MCF 10A (cell line): Measurements from ENCODE around the gene LOXL3. TPM values are rescaled to one million over a fixed set of nuclear protein-coding genes. Genes with fewer than 3 reads are reported as not detected.

Source experiments
- BruUV-seq: library from RNA; stranded (reverse); fragments of 400-500 nt; replicated peaks from 2 replicates; lab custom pipeline; 2021; lab: Mats Ljungman, UMichigan
- CTCF ChIA-PET: fragments of 300-600 bp; sonication (Branson Sonifier 250); formaldehyde crosslinking; extraction: SDS; loops from one replicate; lab custom pipeline; 2021; ENCODE audit warnings: antibody characterized with exemption, inconsistent platforms; lab: Yijun Ruan, JAX
- POLR2A ChIA-PET: fragments of 300-600, 350-650 bp; sonication (Branson Sonifier 250); formaldehyde crosslinking; extraction: SDS; loops from one replicate; lab custom pipeline; 2020; ENCODE audit warnings: antibody characterized with exemption, inconsistent platforms; lab: Yijun Ruan, JAX
- DNase-seq: peaks from one replicate; pipeline ENCODE4 v3.0.0-alpha.2; 2018; ENCODE audit not compliant: unreplicated experiment
- H3K27ac Mint-ChIP-seq: one replicate; pipeline ENCODE4 v1.8.0; 2022; ENCODE audit warnings: mild to moderate bottlenecking, low read depth, mixed read lengths; ENCODE audit not compliant: unreplicated experiment
- H3K27me3 Mint-ChIP-seq: one replicate; pipeline ENCODE4 v1.8.0; 2022; ENCODE audit warnings: mixed read lengths; ENCODE audit not compliant: insufficient read depth, unreplicated experiment
- H3K36me3 Mint-ChIP-seq: one replicate; pipeline ENCODE4 v1.8.0; 2022; ENCODE audit warnings: mild to moderate bottlenecking, moderate library complexity, mixed read lengths; ENCODE audit not compliant: insufficient read depth, unreplicated experiment
- H3K4me1 Mint-ChIP-seq: one replicate; pipeline ENCODE4 v1.8.0; 2022; ENCODE audit warnings: mixed read lengths; ENCODE audit not compliant: insufficient read depth, unreplicated experiment
- H3K4me3 Mint-ChIP-seq: one replicate; pipeline ENCODE4 v1.8.0; 2022; ENCODE audit warnings: mild to moderate bottlenecking, moderate library complexity, mixed read lengths; ENCODE audit not compliant: unreplicated experiment
- H3K9me3 Mint-ChIP-seq: one replicate; pipeline ENCODE4 v1.8.0; 2022; ENCODE audit warnings: mixed read lengths; ENCODE audit not compliant: unreplicated experiment
- intact Hi-C: fragments of 100-400 bp; cut with micrococcal nuclease; formaldehyde crosslinking; loops from 2 replicates; pipeline ENCODE4 v1.14.1; 2022
- total RNA-seq: library from RNA; stranded (reverse); gene quantifications from 2 replicates; pipeline ENCODE4 v1.2.3, GENCODE V29; 2022
- TF ChIP-seq, protein P1 (sequence below): fragments of 200-600 bp; IDR thresholded peaks from one replicate; pipeline ENCODE4 v1.8.0; 2022; ENCODE audit warnings: antibody characterized with exemption, mild to moderate bottlenecking; ENCODE audit not compliant: unreplicated experiment

Gene LOXL3
- total RNA-seq, 1 experiment from 2014 or later, result 0.93 TPM

DNA sequence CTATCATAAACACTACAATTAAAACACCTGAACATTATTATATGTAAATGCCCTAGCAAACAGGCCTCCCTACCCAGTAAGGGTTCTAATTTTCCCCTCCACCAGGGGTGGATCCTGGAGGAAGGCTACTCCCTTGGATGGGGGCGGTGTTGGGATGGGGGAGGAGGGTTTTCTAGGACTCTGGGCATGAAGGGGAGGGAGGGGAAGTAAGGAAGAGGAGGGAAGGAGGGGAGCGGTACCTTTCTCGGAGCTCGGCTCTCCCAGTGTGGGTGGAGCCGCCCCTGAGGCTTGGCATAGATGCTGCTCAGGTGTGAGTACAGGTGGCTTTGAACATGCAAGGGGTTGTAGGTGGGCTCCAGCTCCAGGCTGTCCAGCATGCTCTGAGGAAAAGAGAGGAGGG, 6.2 kb upstream of the LOXL3 start:
- intact Hi-C loops, result no loop called here
- peaks cover 38% of the 10 kb centered on the region for H3K4me1 Mint-ChIP-seq
- POLR2A ChIA-PET, result interaction anchor here (0.6 to 2.9 kb wide), 3 partner anchors 8 to 128 kb away, joined by 3 to 8 read pairs (median 3); no protein-coding TSS in a partner anchor
- no peak overlapping the region for H3K4me3 Mint-ChIP-seq
- DNase-seq, result no peak
- CTCF ChIA-PET, result interaction anchor here (1.1 to 1.3 kb wide), 2 partner anchors 13 to 17 kb away, joined by 3 read pairs; no protein-coding TSS in a partner anchor
- no peaks in the 10 kb centered on the region for H3K9me3 Mint-ChIP-seq
- no peaks in the 10 kb centered on the region for H3K36me3 Mint-ChIP-seq
- no TSS peak for BruUV-seq
- H3K27ac Mint-ChIP-seq, result no peak overlapping the region
- TF ChIP-seq, protein P1, sequence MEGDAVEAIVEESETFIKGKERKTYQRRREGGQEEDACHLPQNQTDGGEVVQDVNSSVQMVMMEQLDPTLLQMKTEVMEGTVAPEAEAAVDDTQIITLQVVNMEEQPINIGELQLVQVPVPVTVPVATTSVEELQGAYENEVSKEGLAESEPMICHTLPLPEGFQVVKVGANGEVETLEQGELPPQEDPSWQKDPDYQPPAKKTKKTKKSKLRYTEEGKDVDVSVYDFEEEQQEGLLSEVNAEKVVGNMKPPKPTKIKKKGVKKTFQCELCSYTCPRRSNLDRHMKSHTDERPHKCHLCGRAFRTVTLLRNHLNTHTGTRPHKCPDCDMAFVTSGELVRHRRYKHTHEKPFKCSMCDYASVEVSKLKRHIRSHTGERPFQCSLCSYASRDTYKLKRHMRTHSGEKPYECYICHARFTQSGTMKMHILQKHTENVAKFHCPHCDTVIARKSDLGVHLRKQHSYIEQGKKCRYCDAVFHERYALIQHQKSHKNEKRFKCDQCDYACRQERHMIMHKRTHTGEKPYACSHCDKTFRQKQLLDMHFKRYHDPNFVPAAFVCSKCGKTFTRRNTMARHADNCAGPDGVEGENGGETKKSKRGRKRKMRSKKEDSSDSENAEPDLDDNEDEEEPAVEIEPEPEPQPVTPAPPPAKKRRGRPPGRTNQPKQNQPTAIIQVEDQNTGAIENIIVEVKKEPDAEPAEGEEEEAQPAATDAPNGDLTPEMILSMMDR, result no peak
- no peaks in the 10 kb centered on the region for H3K27me3 Mint-ChIP-seq

DNA sequence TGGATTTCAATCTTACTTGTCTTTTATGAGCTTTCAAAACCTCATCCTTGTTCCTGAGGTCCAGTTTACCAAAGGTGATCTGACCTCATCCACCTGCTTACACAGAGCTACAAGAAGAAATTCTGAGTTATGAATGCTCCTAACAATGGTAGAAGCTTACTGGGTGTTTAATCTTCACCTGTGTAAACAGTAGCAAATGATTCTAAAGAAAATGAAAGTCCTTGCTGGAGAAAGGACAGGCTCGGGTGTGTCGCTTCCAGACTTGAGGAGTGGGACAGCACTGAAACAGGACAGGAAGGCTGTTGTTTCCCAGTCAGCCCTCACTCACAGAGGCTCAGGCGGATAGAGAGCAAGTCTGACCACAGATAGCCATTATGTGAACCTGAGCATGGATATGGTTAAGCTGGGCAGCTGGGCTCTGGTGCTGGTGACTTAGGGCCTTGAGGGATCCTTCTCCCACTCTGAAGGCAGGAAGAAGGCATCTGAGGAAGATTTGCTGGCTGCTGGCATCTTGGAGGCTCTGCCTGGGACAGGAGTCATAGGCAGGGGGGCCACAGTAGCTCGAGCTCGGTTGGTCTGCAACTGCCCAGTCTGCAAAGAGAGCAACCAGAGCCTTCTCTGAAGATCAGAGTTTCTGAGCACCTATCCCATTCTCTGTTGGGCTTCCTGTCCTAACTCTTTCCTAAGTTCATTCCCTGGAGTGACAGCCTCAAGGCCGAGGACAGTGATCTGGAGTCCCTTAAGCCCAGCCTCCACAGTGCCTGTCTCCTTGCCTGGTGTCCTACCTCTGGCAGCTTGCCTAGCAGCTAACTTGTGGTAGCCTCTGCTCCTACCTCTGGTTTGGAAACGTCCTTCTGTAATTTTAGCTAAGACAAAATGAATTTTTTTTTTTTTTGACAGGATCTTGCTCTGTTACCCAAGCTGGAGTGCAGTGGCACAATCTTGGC, 4.8 kb upstream of the LOXL3 start:
- TF ChIP-seq, protein P1, result no peak
- DNase-seq, result no peak
- no peak overlapping the region for H3K4me3 Mint-ChIP-seq
- ChIA-PET CTCF (interaction anchor here (0.8 to 1.8 kb wide), 6 partner anchors 9 to 76 kb away, joined by 3 to 6 read pairs (median 4); partner anchors contain the start of genes CCDC142 and TTC31), POLR2A (interaction anchor here (1.3 to 2.9 kb wide), 2 partner anchors 9 to 29 kb away, joined by 5 to 8 read pairs; partner anchors contain the start of genes AUP1 and HTRA2)
- no peaks in the 10 kb centered on the region for H3K9me3 Mint-ChIP-seq
- no peaks in the 10 kb centered on the region for H3K36me3 Mint-ChIP-seq
- intact Hi-C loops, result no loop called here
- BruUV-seq, result no TSS peak
- no peaks in the 10 kb centered on the region for H3K27me3 Mint-ChIP-seq
- H3K27ac Mint-ChIP-seq, result no peak overlapping the region
- H3K4me1 Mint-ChIP-seq, result peaks cover 27% of the 10 kb centered on the region

DNA sequence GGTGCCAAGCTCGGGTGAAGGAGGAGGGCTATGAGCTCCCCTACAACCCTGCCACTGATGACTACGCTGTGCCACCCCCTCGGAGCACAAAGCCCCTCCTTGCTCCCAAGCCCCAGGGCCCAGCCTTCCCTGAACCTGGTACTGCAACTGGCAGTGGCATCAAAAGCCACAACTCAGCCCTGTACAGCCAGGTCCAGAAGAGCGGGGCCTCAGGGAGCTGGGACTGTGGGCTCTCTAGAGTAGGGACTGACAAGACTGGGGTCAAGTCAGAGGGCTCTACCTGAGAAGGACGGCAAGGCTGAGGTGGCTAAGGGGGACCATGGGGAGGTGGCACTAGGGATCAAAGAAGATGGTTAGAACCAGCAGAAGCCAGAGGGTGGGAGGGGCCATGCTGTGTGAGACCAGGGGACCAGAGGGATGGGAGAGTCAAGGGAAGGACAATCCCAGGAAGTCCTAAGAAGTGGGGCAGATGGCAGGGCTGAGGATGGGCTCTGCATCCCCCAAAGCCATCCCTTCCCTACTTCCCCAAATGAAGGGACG, 3.2 kb upstream of the LOXL3 start:
- no peak for DNase-seq
- no TSS peak for BruUV-seq
- no peaks in the 10 kb centered on the region for H3K36me3 Mint-ChIP-seq
- no peak overlapping the region for H3K4me3 Mint-ChIP-seq
- H3K27me3 Mint-ChIP-seq, result no peaks in the 10 kb centered on the region
- intact Hi-C loops, result no loop called here
- H3K27ac Mint-ChIP-seq, result no peak overlapping the region
- POLR2A ChIA-PET, result no interaction called here
- H3K9me3 Mint-ChIP-seq, result no peaks in the 10 kb centered on the region
- CTCF ChIA-PET, result interaction anchor here (1.5 to 1.9 kb wide), 4 partner anchors 11 to 74 kb away, joined by 3 to 6 read pairs (median 4); partner anchors contain the start of genes CCDC142 and TTC31
- TF ChIP-seq, protein P1, result no peak
- H3K4me1 Mint-ChIP-seq, result peaks cover 17% of the 10 kb centered on the region

DNA sequence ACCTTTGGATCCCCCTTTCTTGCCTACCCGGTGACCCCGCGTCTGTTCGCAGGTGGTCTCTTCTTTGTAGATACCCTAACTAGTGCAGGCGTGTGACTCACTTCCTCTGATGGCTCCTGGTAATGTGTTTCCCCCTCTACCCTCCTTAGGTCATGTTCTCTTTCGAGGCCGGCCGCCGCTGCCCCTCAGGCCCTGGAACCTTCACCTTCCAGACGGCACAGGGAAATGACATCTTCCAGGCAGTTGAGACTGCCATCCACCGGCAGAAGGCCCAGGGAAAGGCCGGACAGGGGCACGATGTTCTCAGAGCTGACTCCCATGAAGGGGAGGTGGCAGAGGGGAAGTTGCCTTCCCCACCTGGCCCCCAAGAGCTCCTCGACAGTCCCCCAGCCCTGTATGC, 2.4 kb upstream of the LOXL3 start:
- no peaks in the 10 kb centered on the region for H3K9me3 Mint-ChIP-seq
- no peaks in the 10 kb centered on the region for H3K27me3 Mint-ChIP-seq
- intact Hi-C loops, result no loop called here
- no peaks in the 10 kb centered on the region for H3K36me3 Mint-ChIP-seq
- ChIA-PET CTCF (interaction anchor here (1.9 kb wide), 1 partner anchor 33 kb away, joined by 4 read pairs; no protein-coding TSS in a partner anchor), POLR2A (no interaction called here)
- TF ChIP-seq, protein P1, result no peak
- BruUV-seq, result no TSS peak
- DNase-seq, result no peak
- no peak overlapping the region for H3K27ac Mint-ChIP-seq
- no peak overlapping the region for H3K4me3 Mint-ChIP-seq
- peaks cover 10% of the 10 kb centered on the region for H3K4me1 Mint-ChIP-seq
